ENCODE results near the gene LRP1-AS.

The LRP1-AS gene

GRCh38 chr12:57158665-57159064 lies 11.2 kb upstream of the LRP1-AS start:
- DNase-seq: no peak

GRCh38 chr12:57158186-57158585 lies 10.8 kb upstream of the LRP1-AS start:
- no peak for DNase-seq

- no peak for DNase-seq
Observed at GRCh38 chr12:57157588-57158173, 10.3 kb upstream of the LRP1-AS start.

- DNase-seq: no peak
Observed at GRCh38 chr12:57156701-57157403, 9.4 kb upstream of the LRP1-AS start.

- DNase-seq: no peak
Observed at GRCh38 chr12:57154804-57155434, 7.5 kb upstream of the LRP1-AS start.

GRCh38 chr12:57154076-57154475 lies 6.7 kb upstream of the LRP1-AS start:
- no peak for DNase-seq

- no peak for DNase-seq
Observed at GRCh38 chr12:57153415-57153997, 6.1 kb upstream of the LRP1-AS start.

GRCh38 chr12:57152639-57153038 lies 5.2 kb upstream of the LRP1-AS start:
- no peak for DNase-seq

- DNase-seq: no peak
Observed at GRCh38 chr12:57151741-57152630, 4.6 kb upstream of the LRP1-AS start.

GRCh38 chr12:57150400-57151000 lies 3.1 kb upstream of the LRP1-AS start:
- no peak for DNase-seq

- no peak for DNase-seq
Observed at GRCh38 chr12:57149245-57149900, 2.0 kb upstream of the LRP1-AS start.

- DNase-seq: no peak
Observed at GRCh38 chr12:57148469-57149244, 1.2 kb upstream of the LRP1-AS start.

GRCh38 chr12:57146092-57146491 lies 1.3 kb downstream of the LRP1-AS start:
- DNase-seq: no peak

- no peak for DNase-seq
Observed at GRCh38 chr12:57145460-57146059, 1.9 kb downstream of the LRP1-AS start.

- DNase-seq: no peak
Observed at GRCh38 chr12:57143454-57143853, 4.0 kb downstream of the LRP1-AS start.

- DNase-seq: no peak
Observed at GRCh38 chr12:57142727-57143126, 4.7 kb downstream of the LRP1-AS start.

- no peak for DNase-seq
Observed at GRCh38 chr12:57142121-57142520, 5.3 kb downstream of the LRP1-AS start.

GRCh38 chr12:57141249-57141648 lies 6.2 kb downstream of the LRP1-AS start:
- DNase-seq: no peak

GRCh38 chr12:57139796-57140649 lies 7.4 kb downstream of the LRP1-AS start:
- no peak for DNase-seq
